ENCODE results near the gene PACSIN1. TPM values are rescaled to one million over a fixed set of nuclear protein-coding genes. Genes with fewer than 3 reads are reported as not detected.

PACSIN1 gene
- total and polyA plus RNA-seq, 5 experiments from 2014 or later = 0.06 to 0.82 (median 0.41) TPM

- H3K4me1 Mint-ChIP-seq = peaks cover 0 to 5% (median 1%) of the 10 kb centered on the region in 4 donors
- H3K27ac Mint-ChIP-seq = peak overlapping the region in 1 of 10 donors; percentile 13
- no peak for ATAC-seq
- peaks cover 0 to 8% (median 0%) of the 10 kb centered on the region in 5 donors for H3K27me3 Mint-ChIP-seq
- no peaks in the 10 kb centered on the region for H3K36me3 Mint-ChIP-seq
- H3K9me3 Mint-ChIP-seq = no peaks in the 10 kb centered on the region
- no peak overlapping the region for H3K4me3 Mint-ChIP-seq
- POLR2A ChIA-PET = interaction anchor here (0.6 kb wide), 1 partner anchor 19 kb away, joined by 3 read pairs; no protein-coding TSS in a partner anchor
- DNase-seq = peak in 1 of 10 donors; percentile 62
Observed at GRCh38 chr6:34521463-34522285, 55.8 kb downstream of the PACSIN1 start.

- no peak overlapping the region for H3K4me3 Mint-ChIP-seq
- peak overlapping the region in 1 of 10 donors; percentile 26 for H3K27ac Mint-ChIP-seq
- H3K9me3 Mint-ChIP-seq = no peaks in the 10 kb centered on the region
- peaks cover 0 to 12% (median 6%) of the 10 kb centered on the region in 4 donors for H3K4me1 Mint-ChIP-seq
- DNase-seq (no peak), ATAC-seq (no peak)
- H3K36me3 Mint-ChIP-seq = no peaks in the 10 kb centered on the region
- POLR2A ChIA-PET = no interaction called here
- peaks cover 0 to 3% (median 0%) of the 10 kb centered on the region in 5 donors for H3K27me3 Mint-ChIP-seq
Observed at GRCh38 chr6:34522761-34523160, 56.9 kb downstream of the PACSIN1 start.

DNA sequence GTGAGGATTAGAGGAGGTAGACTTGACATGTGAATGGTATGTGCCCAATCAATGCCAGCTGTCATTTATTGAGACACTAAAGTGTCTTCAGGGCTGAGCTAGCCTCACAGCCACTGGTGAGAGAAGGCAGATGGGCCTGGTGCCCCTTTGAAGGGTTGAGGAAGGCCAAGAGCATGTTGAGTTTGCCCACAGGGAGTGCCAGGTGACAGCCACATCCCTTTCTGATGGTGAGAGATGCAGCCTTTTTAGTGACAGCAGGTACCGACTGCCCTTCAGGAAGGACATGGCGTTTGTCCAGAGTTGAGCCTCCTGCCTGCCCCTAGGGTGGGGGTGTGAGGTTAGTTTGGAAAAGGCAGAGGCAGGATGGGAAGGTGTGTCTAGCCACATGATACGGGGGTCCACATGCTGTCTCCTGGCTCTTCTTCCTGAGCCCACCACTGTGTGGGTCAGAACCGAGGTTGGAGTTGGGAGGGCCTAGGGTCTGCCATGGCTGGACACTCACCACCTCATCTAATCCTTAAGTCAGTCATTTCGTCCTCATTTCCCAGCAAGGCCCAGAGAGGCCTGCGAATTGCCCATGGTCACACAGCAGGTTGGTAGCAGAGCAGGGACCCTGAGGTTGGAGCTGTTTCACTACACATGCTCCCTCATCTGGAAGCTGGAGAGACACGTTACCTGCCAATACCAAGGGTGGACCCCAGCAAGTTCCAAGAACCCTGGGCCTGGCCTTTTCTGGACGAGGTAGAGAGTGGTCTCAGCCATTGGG is 57.7 kb downstream of the PACSIN1 start:
- Mint-ChIP-seq H3K27ac (peak overlapping the region in 1 of 10 donors; percentile 26), H3K4me1 (peaks cover 0 to 13% (median 6%) of the 10 kb centered on the region in 4 donors), H3K36me3 (no peaks in the 10 kb centered on the region), H3K4me3 (no peak overlapping the region), H3K27me3 (peaks cover 0 to 3% (median 0%) of the 10 kb centered on the region in 5 donors), H3K9me3 (no peaks in the 10 kb centered on the region)
- DNase-seq = no peak
- POLR2A ChIA-PET = no interaction called here
- ATAC-seq = no peak

DNA sequence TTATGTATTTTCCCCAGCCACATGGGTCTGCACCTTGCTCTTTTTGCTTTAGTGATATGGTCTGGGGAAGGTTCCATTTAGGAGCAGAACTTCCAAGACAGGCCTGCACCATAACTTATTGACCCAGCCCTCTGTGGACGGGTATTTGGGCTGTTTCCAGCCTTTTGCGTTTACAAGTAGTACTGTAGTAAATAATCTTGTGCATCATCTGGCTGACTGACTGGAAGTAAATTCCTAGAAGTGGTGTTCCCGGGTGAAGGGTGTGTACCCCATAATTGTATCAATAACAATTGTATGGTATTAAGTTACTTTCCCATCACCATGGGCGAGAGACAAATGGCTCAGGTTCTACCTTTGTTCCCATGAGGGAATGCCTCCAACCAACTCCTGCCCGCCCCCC is 58.6 kb downstream of the PACSIN1 start:
- DNase-seq (no peak), ATAC-seq (no peak)
- H3K4me3 Mint-ChIP-seq = peak overlapping the region in 1 of 10 donors; percentile 29
- POLR2A ChIA-PET = no interaction called here
- no peaks in the 10 kb centered on the region for H3K9me3 Mint-ChIP-seq
- no peaks in the 10 kb centered on the region for H3K36me3 Mint-ChIP-seq
- peak overlapping the region in 3 of 10 donors; percentile 21 to 71 (median 25) for H3K27ac Mint-ChIP-seq
- H3K4me1 Mint-ChIP-seq = peaks cover 0 to 13% (median 5%) of the 10 kb centered on the region in 4 donors
- H3K27me3 Mint-ChIP-seq = peaks cover 0 to 3% (median 0%) of the 10 kb centered on the region in 5 donors

DNA sequence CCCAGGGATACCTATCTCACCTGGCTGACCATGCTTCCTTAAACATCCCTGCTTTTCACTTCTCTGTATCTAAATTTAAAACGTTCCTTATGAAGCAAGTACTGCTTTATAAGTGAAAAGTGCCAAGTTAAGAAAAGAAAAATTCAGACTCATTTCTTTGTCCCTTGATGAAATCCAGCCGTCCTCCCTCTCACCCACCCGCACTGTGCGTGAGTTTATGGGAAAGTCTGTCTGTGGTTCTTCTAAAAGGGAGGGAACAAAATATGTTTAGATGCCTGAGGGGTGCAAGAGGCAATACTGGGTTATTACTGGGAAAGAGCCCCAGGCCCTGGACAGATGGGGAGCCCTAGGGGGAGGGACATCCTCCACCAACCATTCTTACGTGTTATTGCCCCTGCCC is 59.1 kb downstream of the PACSIN1 start:
- H3K4me1 Mint-ChIP-seq = peaks cover 0 to 13% (median 5%) of the 10 kb centered on the region in 4 donors
- POLR2A ChIA-PET = no interaction called here
- no peak for DNase-seq
- H3K9me3 Mint-ChIP-seq = no peaks in the 10 kb centered on the region
- H3K27ac Mint-ChIP-seq = peak overlapping the region in 3 of 10 donors; percentile 25 to 63 (median 45)
- peak overlapping the region in 1 of 10 donors; percentile 10 for H3K4me3 Mint-ChIP-seq
- H3K27me3 Mint-ChIP-seq = no peaks in the 10 kb centered on the region
- no peak for ATAC-seq
- no peaks in the 10 kb centered on the region for H3K36me3 Mint-ChIP-seq

GRCh38 chr6:34525431-34526175 is 59.7 kb downstream of the PACSIN1 start:
- Mint-ChIP-seq H3K4me1 (peaks cover 0 to 13% (median 5%) of the 10 kb centered on the region in 4 donors), H3K27ac (peak overlapping the region in 5 of 10 donors; percentile 40 to 76 (median 70)), H3K36me3 (no peaks in the 10 kb centered on the region), H3K4me3 (no peak overlapping the region), H3K9me3 (no peaks in the 10 kb centered on the region), H3K27me3 (no peaks in the 10 kb centered on the region)
- DNase-seq (peak in 1 of 10 donors; percentile 58), ATAC-seq (no peak)
- POLR2A ChIA-PET = interaction anchor here (0.6 kb wide), 1 partner anchor 51 kb away, joined by 8 read pairs; no protein-coding TSS in a partner anchor

- POLR2A ChIA-PET = interaction anchor here (0.6 to 1.1 kb wide), 3 partner anchors 100 to 362 kb away, joined by 3 read pairs; partner anchors contain the start of gene SMIM29
- H3K9me3 Mint-ChIP-seq = no peaks in the 10 kb centered on the region
- H3K36me3 Mint-ChIP-seq = no peaks in the 10 kb centered on the region
Observed at GRCh38 chr6:34526241-34526972, 60.5 kb downstream of the PACSIN1 start.

GRCh38 chr6:34526992-34527728 is 61.3 kb downstream of the PACSIN1 start:
- Mint-ChIP-seq H3K36me3 (no peaks in the 10 kb centered on the region), H3K27ac (peak overlapping the region in 9 of 10 donors; percentile 51 to 84 (median 83)), H3K27me3 (no peaks in the 10 kb centered on the region), H3K4me1 (peaks cover 0 to 13% (median 5%) of the 10 kb centered on the region in 4 donors), H3K9me3 (no peaks in the 10 kb centered on the region), H3K4me3 (peak overlapping the region; percentile 26 to 71 (median 52))
- POLR2A ChIA-PET = interaction anchor here (0.6 to 1.1 kb wide), 4 partner anchors 52 to 363 kb away, joined by 3 to 4 read pairs (median 3); partner anchors contain the start of gene SMIM29
- DNase-seq (peak; percentile 90 to 98 (median 95)), ATAC-seq (peak; percentile 96 to 99)

More at GRCh38 chr6:34526241-34526972, 60.5 kb downstream of the PACSIN1 start:
- peak overlapping the region in 2 of 10 donors; percentile 35 to 39 for H3K4me3 Mint-ChIP-seq
- ATAC-seq = no peak
- peak in 1 of 10 donors; percentile 50 for DNase-seq
- no peaks in the 10 kb centered on the region for H3K27me3 Mint-ChIP-seq
- H3K4me1 Mint-ChIP-seq = peaks cover 0 to 13% (median 5%) of the 10 kb centered on the region in 4 donors
- H3K27ac Mint-ChIP-seq = peak overlapping the region in 8 of 10 donors; percentile 51 to 84 (median 83)

GRCh38 chr6:34527751-34528670 is 62.1 kb downstream of the PACSIN1 start:
- Mint-ChIP-seq H3K36me3 (no peaks in the 10 kb centered on the region), H3K4me3 (peak overlapping the region in 9 of 10 donors; percentile 26 to 62 (median 49)), H3K27me3 (no peaks in the 10 kb centered on the region), H3K27ac (peak overlapping the region in 7 of 10 donors; percentile 14 to 83 (median 73)), H3K9me3 (no peaks in the 10 kb centered on the region), H3K4me1 (peaks cover 0 to 13% (median 5%) of the 10 kb centered on the region in 4 donors)
- POLR2A ChIA-PET = interaction anchor here (0.6 to 0.7 kb wide), 2 partner anchors 51 to 100 kb away, joined by 4 to 7 read pairs; no protein-coding TSS in a partner anchor
- DNase-seq = peak in 1 of 10 donors; percentile 42
- ATAC-seq = no peak

GRCh38 chr6:34528996-34529664 is 63.3 kb downstream of the PACSIN1 start:
- Mint-ChIP-seq H3K4me1 (peaks cover 0 to 8% (median 5%) of the 10 kb centered on the region in 4 donors), H3K4me3 (no peak overlapping the region), H3K9me3 (no peaks in the 10 kb centered on the region), H3K27ac (no peak overlapping the region), H3K27me3 (no peaks in the 10 kb centered on the region), H3K36me3 (no peaks in the 10 kb centered on the region)
- POLR2A ChIA-PET = interaction anchor here (0.6 kb wide), 1 partner anchor 82 kb away, joined by 3 read pairs; no protein-coding TSS in a partner anchor
- ATAC-seq (no peak), DNase-seq (peak in 1 of 10 donors; percentile 31)

Measured in naive thymus-derived CD8-positive, alpha-beta T cell (primary cell).